Measurements from ENCODE around the gene AUTS2.

The AUTS2 gene

DNA sequence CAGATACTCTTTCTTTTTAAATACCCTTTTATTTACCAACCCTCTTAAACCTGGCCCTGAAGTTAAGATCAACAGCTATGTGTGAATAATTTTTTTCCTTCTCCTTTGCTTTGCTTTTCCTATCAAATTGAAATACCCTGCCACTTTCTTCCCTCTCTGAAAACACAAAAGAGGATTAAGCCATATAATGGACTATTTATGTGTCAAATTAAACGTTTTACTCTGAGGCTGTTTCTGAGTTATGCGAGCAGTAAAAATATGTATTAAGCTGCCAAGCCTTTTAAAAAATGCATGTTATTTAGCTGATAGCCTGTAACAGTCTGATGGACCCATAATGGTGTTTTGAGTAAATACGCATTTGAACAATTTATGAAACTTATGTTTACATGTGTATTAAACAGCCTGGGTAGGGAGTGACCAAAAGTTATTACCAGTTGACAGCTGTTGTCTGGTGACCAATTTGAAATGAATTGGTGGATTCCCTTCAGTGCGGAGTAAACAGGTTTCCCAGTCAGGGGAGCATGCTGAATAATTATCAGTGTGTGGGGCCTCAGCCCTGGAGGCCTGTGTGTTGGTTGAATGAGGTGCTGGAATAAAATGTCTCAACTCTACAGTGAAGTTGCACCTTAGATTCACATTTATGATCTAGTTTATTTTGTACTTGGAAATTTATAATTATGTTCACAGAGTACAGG lies 89.6 kb downstream of the AUTS2 start:
- DNase-seq, result no peak

DNA sequence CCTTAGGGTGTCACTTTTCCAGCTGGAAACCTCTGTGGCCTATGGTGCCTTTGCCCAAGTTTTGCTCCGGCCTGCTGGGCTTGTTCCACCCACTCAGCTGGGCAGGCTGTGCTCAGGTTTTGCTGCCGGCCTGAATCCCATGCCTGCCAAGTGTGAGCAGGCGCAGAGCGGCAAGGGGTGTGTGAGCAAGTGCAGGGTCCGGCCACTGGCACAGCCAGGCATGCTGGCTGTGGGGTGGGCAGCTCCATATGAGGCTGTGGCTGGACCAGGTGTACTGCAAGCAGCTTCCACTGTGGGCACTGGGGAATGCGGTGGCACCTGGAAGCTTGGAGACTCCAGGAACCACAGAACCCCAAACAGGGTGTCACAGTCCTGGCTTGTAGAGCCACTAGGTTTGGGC lies 92.1 kb downstream of the AUTS2 start:
- DNase-seq, result no peak

DNA sequence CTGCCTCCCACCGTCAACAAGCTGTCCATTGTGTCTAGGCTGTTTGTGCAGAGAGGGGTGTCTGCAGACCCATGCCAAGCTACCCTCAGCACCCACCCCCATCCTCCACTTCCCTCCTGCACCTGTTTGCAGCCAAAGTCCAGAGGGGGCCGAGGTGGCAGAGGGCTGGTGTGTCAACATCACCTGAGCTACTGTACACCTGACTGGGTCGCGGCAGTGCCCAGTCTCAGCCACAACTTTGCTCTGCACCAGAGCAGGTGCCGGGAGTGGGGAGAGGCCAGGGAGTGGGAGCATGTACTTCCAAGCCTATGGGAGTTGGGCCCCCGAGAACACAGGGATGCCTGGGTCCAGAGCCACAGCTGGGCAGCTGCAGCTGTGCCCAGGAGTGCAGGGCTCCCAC lies 93.1 kb downstream of the AUTS2 start:
- DNase-seq, result no peak

DNA sequence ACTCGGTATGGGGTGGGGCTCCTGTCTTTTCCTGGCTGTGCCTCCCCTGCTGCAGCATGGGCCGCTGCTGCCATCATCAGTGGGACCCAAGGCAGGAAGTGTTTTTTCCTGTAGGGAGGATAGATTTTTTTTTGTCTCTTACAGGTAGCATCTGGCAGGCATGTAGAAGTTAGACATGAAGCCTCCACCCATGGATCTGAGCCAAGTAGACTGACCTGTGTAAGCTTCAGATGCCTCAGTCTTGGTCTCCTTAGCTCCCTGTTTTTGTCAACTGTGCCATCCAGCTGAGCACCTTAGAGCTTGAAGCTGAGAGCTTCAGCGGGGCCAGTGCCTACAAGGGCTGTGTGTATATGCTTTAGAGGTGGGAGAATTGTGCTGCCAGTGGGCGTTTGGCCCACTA lies 93.5 kb downstream of the AUTS2 start:
- no peak for DNase-seq

DNA sequence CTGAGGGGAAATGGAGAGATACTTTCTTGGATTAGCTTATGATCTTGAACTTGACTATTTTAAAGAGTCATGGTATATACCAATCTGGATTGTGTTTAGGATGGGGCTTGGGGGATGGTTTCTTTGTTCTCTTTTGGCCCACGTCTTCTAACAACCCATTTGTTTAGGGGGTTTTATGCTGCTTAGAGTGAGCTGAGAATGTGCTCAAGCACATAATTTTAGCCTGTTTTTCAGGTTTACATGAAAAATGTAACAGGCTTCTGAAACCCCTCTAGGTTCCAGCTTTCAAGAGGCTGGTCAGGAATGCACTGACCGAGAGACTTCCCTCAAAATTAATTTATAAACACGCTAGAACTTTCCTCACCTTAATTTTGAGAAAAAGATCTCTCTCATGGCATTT lies 94.3 kb downstream of the AUTS2 start:
- no peak for DNase-seq

DNA sequence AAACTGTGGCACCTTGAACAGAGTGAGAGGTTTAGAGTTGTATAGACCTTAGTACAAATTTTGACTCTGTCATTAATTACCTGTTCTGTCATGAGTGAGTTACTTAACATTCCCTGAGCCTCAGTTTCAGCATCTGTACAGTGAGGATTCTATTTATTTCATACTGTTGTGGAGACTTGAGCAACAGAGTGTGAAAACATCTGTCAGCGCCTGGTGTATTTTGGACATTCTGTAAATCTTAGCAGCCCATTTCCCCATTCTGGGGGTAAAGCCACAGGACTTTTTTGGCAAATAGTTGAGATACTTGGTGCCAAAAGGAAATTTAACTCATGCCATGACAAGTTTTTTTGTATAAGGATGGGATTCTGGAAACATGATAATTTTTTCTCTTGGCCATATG lies 94.8 kb downstream of the AUTS2 start:
- no peak for DNase-seq

DNA sequence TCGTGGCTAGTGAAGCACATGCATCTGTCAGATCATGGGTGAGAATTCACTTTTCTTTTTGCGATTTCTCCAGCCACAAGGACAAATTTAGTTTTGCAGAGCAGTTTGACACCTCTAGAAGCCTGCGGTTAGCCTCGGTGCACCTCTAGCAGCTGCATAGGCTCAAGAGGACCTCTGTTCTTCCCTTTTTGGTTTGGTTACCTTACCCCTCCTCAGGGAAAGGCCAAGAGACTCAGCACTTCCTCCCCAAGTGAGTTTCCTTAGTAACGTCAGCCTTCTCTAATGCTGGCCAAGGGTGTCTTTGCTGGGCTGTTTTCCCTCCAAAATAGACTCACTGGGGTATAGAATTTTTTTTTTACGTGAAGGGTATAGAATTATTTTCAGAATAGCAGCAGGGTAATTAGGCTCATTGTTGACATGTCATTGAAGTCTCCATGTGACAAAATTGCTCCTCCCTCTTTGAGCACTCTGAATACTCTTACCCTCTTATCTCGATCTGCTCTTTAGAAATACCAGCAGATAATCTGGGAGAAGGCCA lies 97.8 kb downstream of the AUTS2 start:
- no peak for DNase-seq

DNA sequence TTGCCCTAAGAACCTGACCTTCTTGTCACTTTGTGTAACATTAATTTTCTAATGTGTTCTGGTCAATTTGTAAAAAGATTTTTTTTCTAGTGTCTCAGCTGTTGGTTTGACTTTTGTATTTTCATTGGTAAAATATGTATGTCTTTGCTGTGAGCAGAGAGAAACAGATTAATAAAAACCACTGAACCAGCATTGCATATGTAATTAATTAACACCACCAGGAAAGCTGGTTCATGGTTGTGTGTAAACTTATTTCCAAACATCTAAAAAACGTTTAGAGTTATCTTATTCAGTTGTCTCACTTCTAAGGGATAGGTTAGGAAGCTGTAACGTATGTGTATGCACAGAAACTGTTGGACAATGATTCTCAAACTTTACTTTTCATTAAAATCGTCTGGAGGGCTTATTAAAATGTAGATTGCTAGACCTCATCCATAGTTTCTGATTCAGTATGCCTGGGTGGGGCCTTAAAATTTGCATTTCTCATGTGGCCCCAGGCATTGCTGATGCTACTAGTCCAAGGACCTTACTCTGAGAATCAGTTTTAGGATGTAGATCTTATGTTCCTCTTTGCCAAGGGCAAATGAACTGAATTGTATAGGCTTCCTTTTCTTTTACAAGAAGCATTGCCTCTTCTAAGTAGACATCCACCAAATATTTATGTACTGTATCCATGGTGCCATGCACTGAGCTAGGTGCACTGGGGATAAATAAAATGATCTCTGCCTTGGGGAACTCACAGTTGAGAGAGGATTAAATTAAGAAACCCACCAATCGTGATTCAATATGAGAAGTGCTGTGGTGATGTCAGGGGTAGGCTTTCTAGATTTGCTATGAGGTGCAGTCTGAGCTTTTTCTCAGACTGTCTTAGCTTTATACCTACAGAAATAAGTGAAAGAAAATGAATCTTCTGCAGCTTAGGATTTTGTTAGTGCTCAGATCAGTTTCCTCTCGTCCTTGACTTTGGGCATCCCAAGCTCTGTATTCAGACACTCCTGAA lies 98.7 kb downstream of the AUTS2 start:
- no peak for DNase-seq

DNA sequence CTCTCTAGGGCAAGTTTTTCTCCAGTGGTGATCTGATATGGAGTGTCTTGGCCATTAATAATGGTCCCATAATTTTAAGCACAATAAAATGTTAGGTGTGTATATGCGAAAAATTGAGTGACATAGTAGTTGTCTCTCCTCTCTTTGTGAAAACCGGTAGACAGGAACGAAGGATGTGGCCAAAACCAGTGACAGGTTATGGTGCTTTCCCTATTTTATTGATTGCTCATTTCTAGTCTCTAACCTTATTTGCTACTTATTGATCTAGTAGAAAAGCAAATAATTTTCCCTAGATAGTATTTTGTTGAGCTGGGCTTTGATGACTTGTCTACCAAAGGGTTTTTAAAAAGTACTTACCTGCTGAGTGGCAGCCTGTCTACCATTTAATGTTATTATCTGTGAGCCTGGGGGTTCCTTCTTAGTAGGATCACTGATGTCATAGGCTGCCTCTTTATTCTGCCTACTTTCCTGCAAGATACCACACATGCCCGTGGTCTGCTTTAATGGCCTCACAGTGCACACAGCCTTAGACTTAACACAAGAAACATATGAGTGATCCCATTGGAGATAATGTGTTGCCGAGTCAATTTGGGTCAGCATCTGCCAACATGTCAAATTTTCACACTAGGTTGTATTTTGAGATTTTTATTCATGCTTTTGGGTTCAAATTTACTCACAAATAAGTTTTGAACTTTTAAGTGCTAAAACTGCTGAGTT lies 100.0 kb downstream of the AUTS2 start:
- no peak for DNase-seq

DNA sequence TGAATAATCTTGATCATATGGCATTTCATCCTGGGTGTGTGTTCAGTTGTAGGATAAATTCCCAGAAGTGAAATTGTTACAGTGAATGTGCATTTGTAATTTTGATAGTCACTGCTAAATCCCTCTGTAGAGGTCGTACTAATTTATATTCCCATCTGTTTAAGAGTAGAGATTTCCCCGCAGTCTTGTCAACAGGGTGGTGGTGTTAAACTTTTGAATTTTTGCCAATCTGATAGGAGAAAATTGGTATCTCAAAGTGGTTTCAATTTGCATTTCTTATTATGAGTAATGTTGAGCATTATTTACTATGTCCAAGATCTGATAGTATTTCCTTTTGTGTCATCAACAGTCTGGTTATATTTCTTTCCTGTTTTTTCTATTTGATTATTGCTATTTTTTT lies 101.7 kb downstream of the AUTS2 start:
- no peak for DNase-seq

DNA sequence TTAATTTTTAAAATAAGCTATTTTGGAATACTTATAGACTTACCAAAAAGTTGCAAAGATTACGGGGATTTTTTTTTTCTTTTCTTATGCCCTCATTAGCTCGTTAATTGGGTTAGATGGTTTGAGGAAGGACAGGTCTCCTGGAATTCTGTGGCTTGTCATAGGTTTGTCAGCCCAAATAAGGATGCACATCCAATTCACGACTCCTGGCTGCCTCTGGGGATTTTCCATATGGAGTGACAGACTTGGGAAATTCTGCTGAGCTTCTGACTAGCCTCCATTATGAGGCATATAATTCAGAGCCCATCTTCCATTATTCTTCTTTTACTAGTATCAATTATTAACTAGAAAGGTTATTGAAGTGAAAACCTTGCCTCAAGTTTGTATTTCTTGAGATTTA lies 102.1 kb downstream of the AUTS2 start:
- DNase-seq, result no peak

DNA sequence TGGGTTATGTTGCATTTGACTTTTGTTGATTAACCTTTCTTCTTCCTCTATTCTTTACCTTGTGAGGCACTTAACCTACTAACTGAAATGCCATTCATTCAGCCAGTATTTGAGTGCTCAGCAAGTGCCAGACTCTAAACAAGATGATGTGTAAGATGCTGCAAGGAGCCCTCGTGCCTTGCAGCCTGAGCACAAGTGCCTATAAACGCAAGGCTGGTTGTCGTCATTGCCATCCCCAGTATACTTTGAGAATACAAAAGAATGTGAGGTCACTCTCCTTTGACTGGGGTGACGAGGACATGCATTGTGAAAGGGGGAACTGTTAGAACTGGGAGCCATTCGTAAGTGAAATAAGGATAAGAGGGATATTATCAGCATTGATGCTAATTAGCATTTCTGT lies 103.0 kb downstream of the AUTS2 start:
- no peak for DNase-seq

DNA sequence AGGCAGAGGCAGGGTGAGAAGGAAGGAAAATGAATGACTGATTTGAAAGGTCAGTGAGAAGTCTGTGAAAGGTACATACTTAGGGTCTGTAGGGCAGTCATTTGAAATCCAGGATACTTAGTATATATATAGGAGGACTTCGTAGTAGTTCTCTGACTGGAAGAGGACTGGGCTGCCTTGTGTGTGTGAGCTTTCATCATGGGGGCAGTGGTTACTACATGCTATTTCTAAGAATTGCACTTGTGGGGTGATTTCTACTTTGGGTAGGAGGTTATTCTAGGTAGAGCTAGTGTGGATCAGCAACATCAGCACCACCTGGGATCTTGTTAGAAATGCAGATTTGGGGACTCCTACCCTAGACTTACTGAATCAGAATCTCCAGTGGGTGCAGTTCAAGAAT lies 104.1 kb downstream of the AUTS2 start:
- DNase-seq, result no peak

DNA sequence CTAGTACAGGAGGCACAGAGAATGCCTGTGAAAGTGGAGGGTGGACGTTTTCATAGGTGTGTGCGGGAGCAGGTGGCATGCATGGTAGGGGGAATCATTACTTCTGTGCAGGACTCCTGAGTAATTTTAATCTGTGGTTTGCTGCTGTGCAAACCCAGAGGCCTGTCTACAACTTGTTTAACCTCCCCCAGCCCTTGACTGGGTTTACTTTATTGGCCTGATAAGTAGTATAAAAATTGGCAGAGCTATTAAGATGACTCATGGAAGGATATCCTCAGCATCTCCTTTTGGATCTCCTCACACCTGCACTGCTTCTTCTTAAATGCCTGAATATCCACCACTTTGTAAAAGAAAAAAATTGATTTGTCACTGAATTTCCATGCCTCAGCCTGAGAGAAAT lies 104.8 kb downstream of the AUTS2 start:
- DNase-seq, result no peak

DNA sequence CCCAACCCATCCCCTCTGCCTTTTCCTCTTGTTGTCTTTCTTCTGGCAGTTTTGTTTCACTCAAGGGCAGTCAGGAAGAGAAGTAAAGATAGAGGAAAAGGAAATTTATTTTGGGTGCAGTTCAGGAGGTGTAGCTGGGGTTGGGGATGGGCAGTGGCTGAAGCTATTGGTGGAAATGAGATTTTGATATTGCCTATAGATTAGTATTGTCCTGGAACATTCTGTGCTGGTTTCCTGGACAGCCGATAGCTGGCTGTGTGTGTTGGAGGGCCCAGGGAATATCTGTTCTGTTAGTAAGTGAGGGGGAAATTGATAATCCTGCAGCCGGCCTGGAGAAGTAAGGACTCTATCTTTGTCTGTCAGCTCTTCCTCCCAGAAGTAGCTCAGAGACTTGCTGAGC lies 107.8 kb downstream of the AUTS2 start:
- no peak for DNase-seq

DNA sequence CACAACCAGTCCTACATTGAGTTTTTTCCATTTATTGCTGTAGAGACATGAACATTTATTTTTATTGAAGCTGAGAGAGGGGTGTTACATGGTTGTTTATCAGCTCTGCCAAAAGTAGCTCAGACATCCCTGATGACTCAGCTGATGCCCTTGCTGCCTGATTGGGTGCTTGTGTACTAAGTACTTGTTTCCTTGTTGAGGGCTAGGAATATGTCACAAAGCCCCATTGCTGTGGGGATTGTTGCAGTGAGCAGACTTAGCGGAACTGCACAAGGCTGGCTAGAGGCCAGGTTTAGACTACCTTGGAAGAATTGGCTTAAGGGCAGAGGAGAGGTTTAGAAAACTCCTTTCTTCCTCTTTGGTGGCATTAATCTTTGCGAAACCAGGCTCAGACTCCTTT lies 110.6 kb downstream of the AUTS2 start:
- peak in 1 of 14 donors; percentile 6 for DNase-seq

DNA sequence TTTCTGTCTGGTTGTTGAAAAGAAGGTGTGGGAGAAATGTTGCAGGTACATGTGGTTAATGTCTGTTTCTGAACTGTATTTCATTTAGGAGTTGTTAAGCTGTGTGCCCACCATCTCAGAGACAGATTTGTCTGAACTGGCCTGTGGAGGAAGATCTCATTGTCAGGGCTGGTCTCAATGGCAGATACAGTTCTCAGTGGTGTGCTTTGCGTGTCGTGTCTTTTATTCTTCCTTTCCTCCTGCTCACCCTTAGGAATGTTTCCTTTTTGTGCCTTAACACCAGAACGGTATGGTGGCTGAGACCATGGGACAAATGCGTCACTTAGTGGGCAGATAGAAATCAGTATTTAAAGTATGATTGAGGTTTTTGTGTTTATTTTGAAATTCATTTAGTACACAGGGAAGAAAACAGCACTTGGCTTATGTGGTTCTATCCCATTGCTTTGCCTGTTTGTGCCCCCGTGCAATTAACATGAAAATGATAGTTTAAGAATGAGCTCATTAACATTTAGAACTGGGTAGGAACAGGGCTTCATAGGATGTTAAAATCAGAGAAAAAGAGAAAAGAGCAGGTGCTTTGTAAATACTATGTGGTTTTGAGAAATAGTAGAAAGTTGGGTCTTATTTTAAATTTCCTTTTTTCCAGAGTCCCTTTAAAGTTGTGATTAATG lies 112.6 kb downstream of the AUTS2 start:
- DNase-seq, result no peak

DNA sequence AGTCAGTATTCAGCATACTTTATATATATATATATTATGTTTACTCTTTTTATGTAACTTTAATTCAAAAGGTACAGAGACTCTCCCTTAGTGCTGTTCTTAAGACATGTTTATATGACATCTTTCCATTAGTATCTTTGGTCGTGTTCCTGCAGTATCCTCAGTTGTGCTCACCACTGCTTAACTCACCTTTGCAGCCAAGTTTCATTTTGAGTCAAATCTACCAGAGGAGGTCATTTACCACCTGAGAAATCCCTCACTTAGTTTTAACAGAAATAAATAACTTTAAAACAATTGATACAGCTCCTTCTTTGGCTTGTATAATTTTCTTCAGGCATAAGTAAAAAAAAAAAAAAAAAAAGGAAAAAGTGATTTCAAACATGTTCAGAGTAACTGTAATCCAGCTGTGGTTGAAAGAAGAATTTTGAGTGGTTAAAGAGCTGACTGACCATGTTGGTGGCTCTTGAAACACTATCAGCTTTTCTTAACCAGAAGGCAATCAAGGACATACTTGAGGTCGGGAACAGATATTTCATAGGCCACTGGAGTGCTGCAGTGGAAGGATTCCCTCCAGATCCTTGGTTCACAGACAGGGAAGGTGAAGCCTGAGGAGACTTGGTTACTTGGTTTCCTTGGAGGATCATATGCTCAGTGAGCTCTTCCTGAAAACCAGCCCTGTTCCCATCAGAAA lies 116.8 kb downstream of the AUTS2 start:
- DNase-seq, result no peak

DNA sequence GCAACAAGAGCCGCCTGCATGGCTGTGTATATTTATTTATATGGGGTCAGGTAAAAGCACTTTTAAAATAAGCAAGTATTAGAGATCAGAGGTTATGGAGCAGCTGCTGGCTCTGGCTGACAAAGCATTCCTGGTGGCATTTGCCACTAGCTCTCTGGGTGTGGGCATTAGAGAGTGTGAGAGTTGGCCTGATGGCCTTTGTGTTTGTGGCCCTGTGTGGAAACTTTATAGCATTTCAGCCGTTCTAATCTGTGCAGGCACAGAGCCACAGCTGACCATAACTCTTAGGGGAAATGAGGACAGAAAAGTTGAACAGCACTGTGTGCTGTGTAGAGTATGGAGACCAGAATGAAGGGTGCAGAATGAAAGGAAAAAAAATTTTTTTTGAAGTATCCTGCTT lies 118.9 kb downstream of the AUTS2 start:
- no peak for DNase-seq

DNA sequence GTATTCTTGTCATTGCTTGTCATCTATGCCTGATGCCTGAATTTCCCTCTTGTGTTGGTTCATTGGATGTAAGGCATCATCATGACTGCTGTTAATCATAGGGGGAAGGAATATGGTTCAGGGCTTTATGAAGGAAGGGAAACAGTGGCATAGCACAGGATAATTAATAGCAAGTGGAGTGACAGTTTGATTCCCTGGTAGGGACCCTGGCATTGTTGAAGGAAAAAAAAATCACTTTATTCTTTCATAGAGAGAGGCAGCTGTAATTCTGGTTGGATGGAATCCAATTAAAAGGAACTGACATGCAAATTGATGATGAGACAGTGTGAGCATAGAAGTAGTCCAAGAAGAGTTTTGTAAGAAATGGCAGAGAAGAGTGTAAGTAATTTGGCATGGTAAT lies 121.4 kb downstream of the AUTS2 start:
- no peak for DNase-seq

DNA sequence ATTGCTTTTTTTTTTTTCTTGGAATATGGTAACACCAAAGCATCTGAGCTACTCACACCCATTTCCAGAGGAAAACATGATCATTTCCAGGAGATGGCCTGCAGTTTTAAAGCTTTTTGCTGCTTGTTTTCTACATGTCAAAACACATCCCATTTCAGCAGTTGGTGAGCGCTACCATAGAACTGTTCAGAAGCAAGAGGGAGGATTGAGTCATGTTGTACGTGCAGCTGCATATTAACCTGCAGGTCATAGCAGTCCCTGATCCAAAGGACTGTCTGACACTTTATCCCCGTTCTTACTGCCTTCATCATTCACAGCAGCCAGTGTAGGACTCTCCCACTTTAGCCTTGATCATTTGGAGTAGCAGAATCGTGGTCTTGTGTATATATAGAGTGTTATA lies 124.6 kb downstream of the AUTS2 start:
- no peak for DNase-seq

DNA sequence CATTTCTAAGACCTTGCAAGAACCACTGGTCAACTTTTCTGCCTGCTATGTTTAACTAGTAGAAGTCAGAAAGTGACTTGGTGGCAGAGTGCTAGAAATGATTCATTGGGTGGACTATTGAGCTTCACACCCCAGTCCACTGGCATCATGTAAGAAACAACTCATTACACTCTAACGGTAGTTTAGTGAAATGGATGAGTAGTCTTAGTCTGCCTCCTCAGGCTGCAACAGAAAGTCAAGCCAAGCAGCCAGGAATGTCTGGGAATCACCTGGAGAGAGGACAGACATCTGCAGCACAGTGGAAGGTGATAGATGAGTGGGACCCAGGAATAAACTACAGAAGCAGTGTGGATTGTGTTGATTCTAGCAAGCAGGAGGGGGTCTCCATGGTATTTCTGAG lies 125.4 kb downstream of the AUTS2 start:
- DNase-seq, result no peak
